ENCODE data around the gene AP2A2.

Gene AP2A2

GRCh38 chr11:1047595-1048156 is 122.0 kb downstream of the AP2A2 start:
- no peak for DNase-seq

- DNase-seq = no peak
Observed at GRCh38 chr11:1048375-1049070, 122.9 kb downstream of the AP2A2 start.

GRCh38 chr11:1049071-1049405 is 123.4 kb downstream of the AP2A2 start:
- DNase-seq = no peak

GRCh38 chr11:1049431-1049891 is 123.8 kb downstream of the AP2A2 start:
- peak; percentile 13 for DNase-seq

GRCh38 chr11:1049911-1050580 is 124.4 kb downstream of the AP2A2 start:
- no peak for DNase-seq

- DNase-seq = peak; percentile 76
Observed at GRCh38 chr11:1050581-1051355, 125.1 kb downstream of the AP2A2 start.

GRCh38 chr11:1051356-1052132 is 125.9 kb downstream of the AP2A2 start:
- DNase-seq = no peak

GRCh38 chr11:1052133-1053011 is 126.7 kb downstream of the AP2A2 start:
- DNase-seq = peak; percentile 14

- DNase-seq = peak; percentile 11
Observed at GRCh38 chr11:1053121-1053901, 127.6 kb downstream of the AP2A2 start.

- no peak for DNase-seq
Observed at GRCh38 chr11:1054143-1055108, 128.8 kb downstream of the AP2A2 start.

- DNase-seq = no peak
Observed at GRCh38 chr11:1055109-1055703, 129.5 kb downstream of the AP2A2 start.

- DNase-seq = no peak
Observed at GRCh38 chr11:1055990-1056771, 130.5 kb downstream of the AP2A2 start.

GRCh38 chr11:1057806-1058205 is 132.1 kb downstream of the AP2A2 start:
- no peak for DNase-seq

- no peak for DNase-seq
Observed at GRCh38 chr11:1059759-1060158, 134.1 kb downstream of the AP2A2 start.

- no peak for DNase-seq
Observed at GRCh38 chr11:1060410-1060809, 134.7 kb downstream of the AP2A2 start.

GRCh38 chr11:1060852-1061616 is 135.4 kb downstream of the AP2A2 start:
- DNase-seq = no peak

Measured in activated CD8-positive, alpha-beta memory T cell treated with anti-CD3 and anti-CD28 coated beads, Interleukin-2, amount 50 U/mL, for 4 hours (primary cell).